HCT116 (cell line): ENCODE results near the gene CCK. TPM values are rescaled to one million over a fixed set of nuclear protein-coding genes. Genes with fewer than 3 reads are reported as not detected.

Experiments used
- ATAC-seq: fragments of 200-7000 bp; cut with Tn5 transposase; 2 replicates; pipeline ENCODE4 v1.9.1; 2020; ENCODE audit warnings: mild to moderate bottlenecking, moderate library complexity
- BruUV-seq: library from RNA; stranded (reverse); fragments of 400-500 nt; replicated peaks from 2 replicates; lab custom pipeline; 2021; lab: Mats Ljungman, UMichigan
- CTCF ChIA-PET: fragments of 300-600 bp; sonication (Branson Sonifier 250); formaldehyde crosslinking; loops from one replicate; lab custom pipeline; 2021; ENCODE audit warnings: antibody characterized with exemption; lab: Charles Lee
- POLR2A ChIA-PET: fragments of 300-600, 350-600 bp; sonication (Branson Sonifier 250); formaldehyde crosslinking; loops from one replicate; lab custom pipeline; 2021; ENCODE audit warnings: antibody characterized with exemption; lab: Charles Lee
- RAD21 ChIA-PET, 2 experiments: fragments of 300-600 bp; sonication (Branson Sonifier 250); formaldehyde crosslinking; loops; one replicate each; lab custom pipeline; 2023; ENCODE audit warnings: low total read pairs in 2 of 2; ENCODE audit not compliant: uncharacterized antibody in 2 of 2, unreplicated experiment in 2 of 2, low non-redundant PET in 1 of 2; lab: Charles Lee
- DNase-seq: peaks from one replicate; pipeline ENCODE4 v3.0.0-alpha.2; 2010; ENCODE audit warnings: low read depth, low spot score
- H2AFZ ChIP-seq: fragments of 200-600 bp; shearing (Covaris generic), sonication (generic); 2 replicates; pipeline ENCODE4 v1.6.1; 2017; ENCODE audit warnings: low read depth, mixed run types, mixed read lengths, antibody characterized with exemption, low read length; ENCODE audit not compliant: poor library complexity, severe bottlenecking
- H3K27ac ChIP-seq: 2 replicates; pipeline ENCODE4 v1.5.1; 2012; ENCODE audit warnings: low read depth, low read length
- H3K27me3 ChIP-seq: fragments of 200-600 bp; sonication (generic); 2 replicates; pipeline ENCODE4 v1.6.1; 2016; ENCODE audit warnings: mixed run types, low read length, mixed read lengths; ENCODE audit not compliant: insufficient read depth
- H3K36me3 ChIP-seq, 2 experiments: fragments of 200-500 bp in 1 of 2; fragments of 200-600 bp in 1 of 2; sonication (Bioruptor generic) in 1 of 2; sonication (generic) in 1 of 2; 2 replicates each; pipeline versions ENCODE4 v1.5.1 to v1.6.1; 2014 to 2016; ENCODE audit warnings: low read length in 2 of 2, inconsistent platforms in 1 of 2, mixed read lengths in 1 of 2, mixed run types in 1 of 2; ENCODE audit not compliant: insufficient read depth in 2 of 2, control insufficient read depth in 1 of 2
- H3K4me1 ChIP-seq, 2 experiments: fragments of 200-600 bp in 1 of 2; sonication (generic) in 1 of 2; 2 replicates each; pipeline versions ENCODE4 v1.5.1 to v1.6.1; 2012 to 2017; ENCODE audit warnings: low read length in 2 of 2, inconsistent platforms in 1 of 2, mild to moderate bottlenecking in 1 of 2, mixed read lengths in 1 of 2, mixed run types in 1 of 2, moderate library complexity in 1 of 2; ENCODE audit not compliant: insufficient read depth in 2 of 2, control insufficient read depth in 1 of 2
- H3K4me2 ChIP-seq: fragments of 200-600 bp; sonication (generic); 2 replicates; pipeline ENCODE4 v1.6.1; 2017; ENCODE audit warnings: mixed run types, low read length, mixed read lengths
- H3K4me3 ChIP-seq, 2 experiments: fragments of 200-600 bp in 1 of 2; sonication (generic) in 1 of 2; replicated peaks in 1 of 2; 2 replicates each; pipeline ENCODE4 v1.5.1; 2011 to 2016; ENCODE audit warnings: low read length in 2 of 2, control low read depth in 1 of 2, low read depth in 1 of 2, mild to moderate bottlenecking in 1 of 2, mixed read lengths in 1 of 2, mixed run types in 1 of 2
- H3K79me2 ChIP-seq: fragments of 200-600 bp; sonication (generic); 2 replicates; pipeline ENCODE4 v1.6.1; 2017; ENCODE audit warnings: mild to moderate bottlenecking, mixed run types, low read length, moderate library complexity, mixed read lengths; ENCODE audit not compliant: insufficient read depth
- H3K9ac ChIP-seq: fragments of 200-600 bp; sonication (generic); 2 replicates; pipeline ENCODE4 v1.6.1; 2016; ENCODE audit warnings: low read length, mixed read lengths
- H3K9me2 ChIP-seq: fragments of 200-600 bp; sonication (generic), shearing (Covaris generic); 2 replicates; pipeline ENCODE4 v1.6.1; 2017; ENCODE audit warnings: mixed run types, mild to moderate bottlenecking, moderate library complexity; ENCODE audit not compliant: insufficient read depth
- H3K9me3 ChIP-seq, 2 experiments: fragments of 200-500 bp in 1 of 2; fragments of 200-600 bp in 1 of 2; sonication (Bioruptor generic) in 1 of 2; sonication (generic) in 1 of 2; 2 replicates each; pipeline ENCODE4 v1.6.1; 2014 to 2017; ENCODE audit warnings: low read length in 2 of 2, mixed read lengths in 2 of 2, inconsistent platforms in 1 of 2, low read depth in 1 of 2, mild to moderate bottlenecking in 1 of 2, mixed run types in 1 of 2, moderate library complexity in 1 of 2; ENCODE audit not compliant: control insufficient read depth in 1 of 2, insufficient read depth in 1 of 2
- H4K20me1 ChIP-seq: fragments of 200-600 bp; sonication (generic), shearing (Covaris generic); 2 replicates; pipeline ENCODE4 v1.6.1; 2017; ENCODE audit warnings: mixed run types, mild to moderate bottlenecking, moderate library complexity; ENCODE audit not compliant: insufficient read depth
- CBX3 ChIP-seq: IDR thresholded peaks from 2 replicates; pipeline ENCODE4 v1.6.1; 2012; ENCODE audit warnings: low read depth
- CEBPB ChIP-seq: IDR thresholded peaks from 2 replicates; pipeline ENCODE4 v1.6.1; 2012; ENCODE audit warnings: low read depth
- EGR1 ChIP-seq: IDR thresholded peaks from 2 replicates; pipeline ENCODE4 v1.6.1; 2012; ENCODE audit warnings: low read depth
- JUND ChIP-seq: IDR thresholded peaks from 2 replicates; pipeline ENCODE4 v1.6.1; 2012
- POLR2A ChIP-seq: IDR thresholded peaks from 2 replicates; pipeline ENCODE4 v1.7.0; 2011; ENCODE audit warnings: borderline replicate concordance; ENCODE audit not compliant: insufficient read depth, insufficient read length; ENCODE audit errors: extremely low read depth
- SIN3A ChIP-seq: IDR thresholded peaks from 2 replicates; pipeline ENCODE4 v1.6.1; 2012; ENCODE audit warnings: low read depth
- ZNF274 ChIP-seq: fragments of 200-500 bp; sonication (Bioruptor generic); IDR thresholded peaks from 2 replicates; pipeline ENCODE4 v1.6.1; 2014; ENCODE audit warnings: mild to moderate bottlenecking, low read depth, low read length, inconsistent platforms
- intact Hi-C: fragments of 100-400 bp; cut with micrococcal nuclease; formaldehyde crosslinking; loops from 2 replicates; pipeline ENCODE4 v1.10.0; 2022
- total RNA-seq: library from RNA; stranded (reverse); gene quantifications from one replicate; pipeline ENCODE4 v1.2.1, GENCODE V29; 2021; ENCODE audit not compliant: unreplicated experiment
- TF ChIP-seq, protein P1 (sequence below): IDR thresholded peaks from 2 replicates; pipeline ENCODE4 v1.6.1; 2012
- TF ChIP-seq, protein P2 (sequence below): IDR thresholded peaks from 2 replicates; pipeline ENCODE4 v1.6.1; 2012; ENCODE audit warnings: low read depth
- TF ChIP-seq, protein P3 (sequence below), 3 experiments: fragments of 200-600 bp in 1 of 3; sonication (generic) in 1 of 3; IDR thresholded peaks in 2 of 3; conservative IDR thresholded peaks in 1 of 3; 2 replicates each; pipeline ENCODE4 v1.5.1; 2012 to 2017; ENCODE audit warnings: low read depth in 2 of 3, low read length in 2 of 3, antibody characterized with exemption in 1 of 3, borderline replicate concordance in 1 of 3, control low read depth in 1 of 3, mild to moderate bottlenecking in 1 of 3, mixed read lengths in 1 of 3, mixed run types in 1 of 3, moderate library complexity in 1 of 3; ENCODE audit not compliant: insufficient read depth in 1 of 3

The CCK gene
- total RNA-seq, 1 experiment from 2014 or later, result 0.32 TPM

DNA sequence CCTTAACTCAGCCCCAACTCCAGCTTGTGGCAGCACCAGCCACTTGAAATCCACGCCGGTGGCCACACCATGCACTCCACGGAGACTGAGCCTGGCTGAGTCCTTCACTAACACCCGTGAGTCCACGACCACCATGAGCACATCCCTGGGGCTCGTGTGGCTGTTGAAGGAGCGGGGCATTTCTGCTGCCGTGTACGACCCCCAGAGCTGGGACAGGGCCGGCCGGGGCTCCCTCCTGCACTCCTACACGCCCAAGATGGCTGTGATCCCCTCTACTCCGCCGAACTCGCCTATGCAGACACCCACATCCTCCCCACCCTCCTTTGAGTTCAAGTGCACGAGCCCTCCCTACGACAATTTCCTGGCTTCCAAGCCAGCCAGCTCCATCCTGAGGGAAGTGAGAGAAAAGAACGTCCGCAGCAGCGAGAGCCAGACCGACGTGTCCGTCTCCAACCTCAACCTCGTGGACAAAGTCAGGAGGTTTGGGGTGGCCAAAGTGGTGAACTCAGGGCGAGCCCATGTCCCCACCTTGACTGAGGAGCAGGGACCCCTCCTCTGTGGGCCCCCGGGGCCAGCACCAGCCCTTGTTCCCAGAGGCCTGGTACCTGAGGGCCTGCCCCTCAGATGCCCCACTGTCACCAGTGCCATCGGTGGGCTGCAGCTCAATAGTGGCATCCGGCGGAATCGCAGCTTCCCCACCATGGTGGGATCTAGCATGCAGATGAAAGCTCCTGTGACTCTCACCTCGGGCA, 42.9 kb downstream of the CCK start:
- Histone ChIP-seq H3K27ac (no peak overlapping the region), H3K9me2 (no peaks in the 10 kb centered on the region), H3K4me2 (no peak overlapping the region), H3K4me3 (no peak overlapping the region), H3K9me3 (no peaks in the 10 kb centered on the region), H3K9ac (no peak overlapping the region)
- POLR2A ChIA-PET, result interaction anchor here (1.1 kb wide), 1 partner anchor 279 kb away, joined by 3 read pairs; the partner anchor contains the start of gene VIPR1
- BruUV-seq, result no TSS peak
- intact Hi-C loops, result no loop called here
- TF ChIP-seq POLR2A, result no peak
- no peak for TF ChIP-seq SIN3A
- no peak for TF ChIP-seq JUND
- TF ChIP-seq EGR1, result no peak
- TF ChIP-seq CEBPB, result no peak
- TF ChIP-seq, protein P1, sequence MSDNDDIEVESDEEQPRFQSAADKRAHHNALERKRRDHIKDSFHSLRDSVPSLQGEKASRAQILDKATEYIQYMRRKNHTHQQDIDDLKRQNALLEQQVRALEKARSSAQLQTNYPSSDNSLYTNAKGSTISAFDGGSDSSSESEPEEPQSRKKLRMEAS, result no peak
- TF ChIP-seq CBX3, result no peak
- TF ChIP-seq, protein P2, sequence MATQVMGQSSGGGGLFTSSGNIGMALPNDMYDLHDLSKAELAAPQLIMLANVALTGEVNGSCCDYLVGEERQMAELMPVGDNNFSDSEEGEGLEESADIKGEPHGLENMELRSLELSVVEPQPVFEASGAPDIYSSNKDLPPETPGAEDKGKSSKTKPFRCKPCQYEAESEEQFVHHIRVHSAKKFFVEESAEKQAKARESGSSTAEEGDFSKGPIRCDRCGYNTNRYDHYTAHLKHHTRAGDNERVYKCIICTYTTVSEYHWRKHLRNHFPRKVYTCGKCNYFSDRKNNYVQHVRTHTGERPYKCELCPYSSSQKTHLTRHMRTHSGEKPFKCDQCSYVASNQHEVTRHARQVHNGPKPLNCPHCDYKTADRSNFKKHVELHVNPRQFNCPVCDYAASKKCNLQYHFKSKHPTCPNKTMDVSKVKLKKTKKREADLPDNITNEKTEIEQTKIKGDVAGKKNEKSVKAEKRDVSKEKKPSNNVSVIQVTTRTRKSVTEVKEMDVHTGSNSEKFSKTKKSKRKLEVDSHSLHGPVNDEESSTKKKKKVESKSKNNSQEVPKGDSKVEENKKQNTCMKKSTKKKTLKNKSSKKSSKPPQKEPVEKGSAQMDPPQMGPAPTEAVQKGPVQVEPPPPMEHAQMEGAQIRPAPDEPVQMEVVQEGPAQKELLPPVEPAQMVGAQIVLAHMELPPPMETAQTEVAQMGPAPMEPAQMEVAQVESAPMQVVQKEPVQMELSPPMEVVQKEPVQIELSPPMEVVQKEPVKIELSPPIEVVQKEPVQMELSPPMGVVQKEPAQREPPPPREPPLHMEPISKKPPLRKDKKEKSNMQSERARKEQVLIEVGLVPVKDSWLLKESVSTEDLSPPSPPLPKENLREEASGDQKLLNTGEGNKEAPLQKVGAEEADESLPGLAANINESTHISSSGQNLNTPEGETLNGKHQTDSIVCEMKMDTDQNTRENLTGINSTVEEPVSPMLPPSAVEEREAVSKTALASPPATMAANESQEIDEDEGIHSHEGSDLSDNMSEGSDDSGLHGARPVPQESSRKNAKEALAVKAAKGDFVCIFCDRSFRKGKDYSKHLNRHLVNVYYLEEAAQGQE, result no peak
- no peak for TF ChIP-seq ZNF274
- TF ChIP-seq, protein P3, sequence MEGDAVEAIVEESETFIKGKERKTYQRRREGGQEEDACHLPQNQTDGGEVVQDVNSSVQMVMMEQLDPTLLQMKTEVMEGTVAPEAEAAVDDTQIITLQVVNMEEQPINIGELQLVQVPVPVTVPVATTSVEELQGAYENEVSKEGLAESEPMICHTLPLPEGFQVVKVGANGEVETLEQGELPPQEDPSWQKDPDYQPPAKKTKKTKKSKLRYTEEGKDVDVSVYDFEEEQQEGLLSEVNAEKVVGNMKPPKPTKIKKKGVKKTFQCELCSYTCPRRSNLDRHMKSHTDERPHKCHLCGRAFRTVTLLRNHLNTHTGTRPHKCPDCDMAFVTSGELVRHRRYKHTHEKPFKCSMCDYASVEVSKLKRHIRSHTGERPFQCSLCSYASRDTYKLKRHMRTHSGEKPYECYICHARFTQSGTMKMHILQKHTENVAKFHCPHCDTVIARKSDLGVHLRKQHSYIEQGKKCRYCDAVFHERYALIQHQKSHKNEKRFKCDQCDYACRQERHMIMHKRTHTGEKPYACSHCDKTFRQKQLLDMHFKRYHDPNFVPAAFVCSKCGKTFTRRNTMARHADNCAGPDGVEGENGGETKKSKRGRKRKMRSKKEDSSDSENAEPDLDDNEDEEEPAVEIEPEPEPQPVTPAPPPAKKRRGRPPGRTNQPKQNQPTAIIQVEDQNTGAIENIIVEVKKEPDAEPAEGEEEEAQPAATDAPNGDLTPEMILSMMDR (IDR thresholded peaks at IDR 0.05 in 2 of 3, conservative IDR thresholded peaks at IDR 0.05 in 1 of 3; ENCODE audit: borderline replicate concordance in 1 of 3, insufficient read depth in 1 of 3, low read depth in 2 of 3, low read length in 2 of 3), result no peak
- TF ChIP-seq, all 23 proteins: peak for 0
- ChIA-PET CTCF (no interaction called here), RAD21 (no interaction called here)
- no peaks in the 10 kb centered on the region for H4K20me1 ChIP-seq
- H3K79me2 ChIP-seq, result no peaks in the 10 kb centered on the region
- H3K27me3 ChIP-seq, result no peaks in the 10 kb centered on the region
- H3K36me3 ChIP-seq, result peaks cover 4% of the 10 kb centered on the region in 2 experiments; a peak in 2 of 4 replicates
- no peak overlapping the region for H2AFZ ChIP-seq
- H3K4me1 ChIP-seq, result no peaks in the 10 kb centered on the region
- ATAC-seq (no peak), DNase-seq (no peak)
